ENCODE data around the gene CC2D2A. TPM values are rescaled to one million over a fixed set of nuclear protein-coding genes. Genes with fewer than 3 reads are reported as not detected.
A peak's percentile ranks its signal among the peaks of the same experiment; 100 is the strongest.

Gene CC2D2A
- 8.6 and 10.7 TPM in 2 replicates for polyA plus RNA-seq
- 10.7 and 11.8 TPM in 2 replicates for polyA minus RNA-seq

DNA sequence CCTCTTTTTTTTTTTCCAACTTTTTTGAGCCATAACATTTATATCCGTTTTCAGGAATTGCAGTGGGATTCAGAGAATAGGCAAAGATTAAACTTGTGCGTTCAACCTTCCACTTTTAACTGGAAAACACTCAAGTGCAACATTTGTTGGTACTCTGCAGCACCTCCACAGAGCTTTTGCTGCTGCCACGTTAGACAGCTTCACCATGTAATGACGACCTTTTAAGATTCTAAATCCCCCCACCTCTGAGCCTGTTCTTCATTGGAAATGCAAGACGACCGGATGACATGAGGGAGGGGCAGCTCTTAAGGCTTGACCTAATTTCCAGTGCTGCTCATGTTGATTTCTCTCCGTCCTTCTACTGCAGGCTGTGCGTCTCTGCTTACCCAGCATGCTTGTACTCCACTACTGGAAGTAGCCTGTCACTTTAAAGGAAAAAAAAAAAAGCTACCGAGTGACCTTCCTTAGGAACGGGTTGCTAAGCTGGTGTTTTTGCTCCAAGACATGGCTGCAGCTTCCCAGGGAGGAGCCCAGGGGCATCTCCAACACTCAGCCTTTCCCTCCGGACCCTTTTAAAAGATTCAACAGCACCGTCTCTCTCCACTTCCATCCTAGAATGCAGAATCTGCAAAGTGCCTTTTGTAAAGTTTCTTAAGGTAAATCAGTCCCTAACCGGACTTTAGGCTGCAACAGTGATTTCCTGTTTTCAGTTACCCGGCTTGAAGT lies at the start of gene CC2D2A:
Gene CC2D2A, plus strand, starts transcription at position 481 of the 726 bp plus-strand sequence. CDS start 6,051 bp downstream, outside the sequence.
- Histone ChIP-seq H3K9me2 (ENCODE audit: insufficient read depth, low read length) (no peaks in the 10 kb centered on the region), H3K9ac (ENCODE audit: low read length) (peak within 1 kb of the TSS; percentile 30), H3K36me3 (ENCODE audit: insufficient read depth, low read length) (no peaks in the 10 kb centered on the region), H3K4me2 (ENCODE audit: low read length) (peak within 1 kb of the TSS; percentile 50), H3K9me3 (ENCODE audit: low read length) (no peaks in the 10 kb centered on the region), H3F3A (ENCODE audit: insufficient read depth, low read length, poor library complexity, severe bottlenecking) (no peaks in the 10 kb centered on the region), H3K79me2 (replicated peaks; ENCODE audit: insufficient read depth, low read length) (no peaks in the 10 kb centered on the region), H3K27me3 (ENCODE audit: insufficient read depth, low read depth, low read length) (no peaks in the 10 kb centered on the region), H2AFZ (ENCODE audit: low read depth, low read length) (peak within 1 kb of the TSS; percentile 6), H3K27ac (ENCODE audit: low read length) (peak within 1 kb of the TSS; percentile 35), H4K20me1 (ENCODE audit: insufficient read depth) (no peaks in the 10 kb centered on the region), H3K4me3 (ENCODE audit: low read length) (peak within 1 kb of the TSS; percentile 62)
- TF ChIP-seq RAD21 (conservative IDR thresholded peaks at IDR 0.05) (no peak), POLR2AphosphoS5 (IDR thresholded peaks at IDR 0.05) (no peak)

DNA sequence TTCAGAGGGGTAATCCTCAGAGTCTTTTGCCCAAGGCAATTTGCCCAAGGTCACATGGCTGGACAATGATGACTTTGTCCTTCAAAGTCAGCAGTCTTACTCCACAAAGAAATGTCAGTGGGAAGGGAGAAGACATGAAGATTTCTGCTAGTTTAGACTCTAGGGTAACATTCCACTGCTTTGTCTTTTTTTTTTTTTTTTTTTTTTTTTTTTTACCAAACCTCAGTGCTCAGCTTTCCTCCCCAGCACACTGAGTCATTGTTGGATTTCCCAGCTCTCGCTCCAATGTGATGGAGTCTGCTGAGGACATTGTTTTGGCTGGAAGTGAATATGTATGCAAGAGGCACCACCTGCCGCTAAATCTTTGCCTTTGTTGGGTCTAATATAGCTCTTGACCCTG lies 49.0 kb upstream of the CC2D2A start:
- no peaks in the 10 kb centered on the region for H4K20me1 ChIP-seq (ENCODE audit: insufficient read depth)
- H3K9me3 ChIP-seq (ENCODE audit: low read length), result no peaks in the 10 kb centered on the region
- no peaks in the 10 kb centered on the region for H3K79me2 ChIP-seq (replicated peaks; ENCODE audit: insufficient read depth, low read length)
- H3K36me3 ChIP-seq (ENCODE audit: insufficient read depth, low read length), result no peaks in the 10 kb centered on the region
- no peak overlapping the region for H3K4me2 ChIP-seq (ENCODE audit: low read length)
- no peak overlapping the region for H3K9ac ChIP-seq (ENCODE audit: low read length)
- TF ChIP-seq MXI1 (conservative IDR thresholded peaks at IDR 0.05; ENCODE audit: poor library complexity, severe bottlenecking) (no peak), POLR2AphosphoS5 (IDR thresholded peaks at IDR 0.05) (no peak), EZH2 (IDR thresholded peaks at IDR 0.05; ENCODE audit: borderline replicate concordance, insufficient read depth, low read length, poor library complexity, severe bottlenecking) (no peak), TAF1 (IDR thresholded peaks at IDR 0.05; ENCODE audit: low read depth) (no peak), SMC3 (conservative IDR thresholded peaks at IDR 0.05; ENCODE audit: poor library complexity) (no peak), EP300 (conservative IDR thresholded peaks at IDR 0.05; ENCODE audit: poor library complexity, severe bottlenecking) (no peak), RAD21 (conservative IDR thresholded peaks at IDR 0.05) (no peak)
- TF ChIP-seq, protein P1, sequence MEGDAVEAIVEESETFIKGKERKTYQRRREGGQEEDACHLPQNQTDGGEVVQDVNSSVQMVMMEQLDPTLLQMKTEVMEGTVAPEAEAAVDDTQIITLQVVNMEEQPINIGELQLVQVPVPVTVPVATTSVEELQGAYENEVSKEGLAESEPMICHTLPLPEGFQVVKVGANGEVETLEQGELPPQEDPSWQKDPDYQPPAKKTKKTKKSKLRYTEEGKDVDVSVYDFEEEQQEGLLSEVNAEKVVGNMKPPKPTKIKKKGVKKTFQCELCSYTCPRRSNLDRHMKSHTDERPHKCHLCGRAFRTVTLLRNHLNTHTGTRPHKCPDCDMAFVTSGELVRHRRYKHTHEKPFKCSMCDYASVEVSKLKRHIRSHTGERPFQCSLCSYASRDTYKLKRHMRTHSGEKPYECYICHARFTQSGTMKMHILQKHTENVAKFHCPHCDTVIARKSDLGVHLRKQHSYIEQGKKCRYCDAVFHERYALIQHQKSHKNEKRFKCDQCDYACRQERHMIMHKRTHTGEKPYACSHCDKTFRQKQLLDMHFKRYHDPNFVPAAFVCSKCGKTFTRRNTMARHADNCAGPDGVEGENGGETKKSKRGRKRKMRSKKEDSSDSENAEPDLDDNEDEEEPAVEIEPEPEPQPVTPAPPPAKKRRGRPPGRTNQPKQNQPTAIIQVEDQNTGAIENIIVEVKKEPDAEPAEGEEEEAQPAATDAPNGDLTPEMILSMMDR (IDR thresholded peaks at IDR 0.05; ENCODE audit: poor library complexity, severe bottlenecking), result no peak
- TF ChIP-seq, protein P2, sequence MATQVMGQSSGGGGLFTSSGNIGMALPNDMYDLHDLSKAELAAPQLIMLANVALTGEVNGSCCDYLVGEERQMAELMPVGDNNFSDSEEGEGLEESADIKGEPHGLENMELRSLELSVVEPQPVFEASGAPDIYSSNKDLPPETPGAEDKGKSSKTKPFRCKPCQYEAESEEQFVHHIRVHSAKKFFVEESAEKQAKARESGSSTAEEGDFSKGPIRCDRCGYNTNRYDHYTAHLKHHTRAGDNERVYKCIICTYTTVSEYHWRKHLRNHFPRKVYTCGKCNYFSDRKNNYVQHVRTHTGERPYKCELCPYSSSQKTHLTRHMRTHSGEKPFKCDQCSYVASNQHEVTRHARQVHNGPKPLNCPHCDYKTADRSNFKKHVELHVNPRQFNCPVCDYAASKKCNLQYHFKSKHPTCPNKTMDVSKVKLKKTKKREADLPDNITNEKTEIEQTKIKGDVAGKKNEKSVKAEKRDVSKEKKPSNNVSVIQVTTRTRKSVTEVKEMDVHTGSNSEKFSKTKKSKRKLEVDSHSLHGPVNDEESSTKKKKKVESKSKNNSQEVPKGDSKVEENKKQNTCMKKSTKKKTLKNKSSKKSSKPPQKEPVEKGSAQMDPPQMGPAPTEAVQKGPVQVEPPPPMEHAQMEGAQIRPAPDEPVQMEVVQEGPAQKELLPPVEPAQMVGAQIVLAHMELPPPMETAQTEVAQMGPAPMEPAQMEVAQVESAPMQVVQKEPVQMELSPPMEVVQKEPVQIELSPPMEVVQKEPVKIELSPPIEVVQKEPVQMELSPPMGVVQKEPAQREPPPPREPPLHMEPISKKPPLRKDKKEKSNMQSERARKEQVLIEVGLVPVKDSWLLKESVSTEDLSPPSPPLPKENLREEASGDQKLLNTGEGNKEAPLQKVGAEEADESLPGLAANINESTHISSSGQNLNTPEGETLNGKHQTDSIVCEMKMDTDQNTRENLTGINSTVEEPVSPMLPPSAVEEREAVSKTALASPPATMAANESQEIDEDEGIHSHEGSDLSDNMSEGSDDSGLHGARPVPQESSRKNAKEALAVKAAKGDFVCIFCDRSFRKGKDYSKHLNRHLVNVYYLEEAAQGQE (IDR thresholded peaks at IDR 0.05; ENCODE audit: borderline replicate concordance), result no peak
- no peaks in the 10 kb centered on the region for H3K9me2 ChIP-seq (ENCODE audit: insufficient read depth, low read length)
- H3K27me3 ChIP-seq (ENCODE audit: insufficient read depth, low read depth, low read length), result no peaks in the 10 kb centered on the region
- no peaks in the 10 kb centered on the region for H3F3A ChIP-seq (ENCODE audit: insufficient read depth, low read length, poor library complexity, severe bottlenecking)
- no peak overlapping the region for H3K27ac ChIP-seq (ENCODE audit: low read length)
- H2AFZ ChIP-seq (ENCODE audit: low read depth, low read length), result no peak overlapping the region
- H3K4me3 ChIP-seq (ENCODE audit: low read length), result no peak overlapping the region

Data from neural cell (in vitro differentiated cells).